Measurements from ENCODE around the gene SLC1A7.

Gene SLC1A7

DNA sequence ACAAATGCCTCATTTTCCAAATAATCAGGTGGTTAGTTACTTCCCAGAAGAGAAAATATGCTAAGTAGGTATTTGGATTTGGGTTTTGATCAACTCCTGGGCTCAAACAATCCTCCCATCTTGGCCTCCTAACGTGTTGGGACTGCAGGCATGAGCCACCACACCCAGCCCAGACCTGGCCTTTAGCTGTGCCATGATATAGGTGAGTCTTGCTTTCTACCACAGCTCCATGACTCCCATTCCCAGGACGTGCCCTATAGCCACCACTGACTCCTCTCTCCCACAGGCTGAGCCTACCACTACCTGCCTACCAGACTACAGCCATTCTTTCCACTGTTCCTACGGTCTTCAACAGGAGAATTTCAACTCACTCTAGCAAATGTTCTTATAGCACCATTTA, 1.8 kb upstream of the SLC1A7 start:
- no peak for TF ChIP-seq YY1 (IDR thresholded peaks at IDR 0.05; ENCODE audit: low read depth)
- no peak for TF ChIP-seq EP300 (IDR thresholded peaks at IDR 0.05; ENCODE audit: borderline replicate concordance)
- TF ChIP-seq, protein P1, sequence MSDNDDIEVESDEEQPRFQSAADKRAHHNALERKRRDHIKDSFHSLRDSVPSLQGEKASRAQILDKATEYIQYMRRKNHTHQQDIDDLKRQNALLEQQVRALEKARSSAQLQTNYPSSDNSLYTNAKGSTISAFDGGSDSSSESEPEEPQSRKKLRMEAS (IDR thresholded peaks at IDR 0.05), result no peak
- TF ChIP-seq, protein P2, sequence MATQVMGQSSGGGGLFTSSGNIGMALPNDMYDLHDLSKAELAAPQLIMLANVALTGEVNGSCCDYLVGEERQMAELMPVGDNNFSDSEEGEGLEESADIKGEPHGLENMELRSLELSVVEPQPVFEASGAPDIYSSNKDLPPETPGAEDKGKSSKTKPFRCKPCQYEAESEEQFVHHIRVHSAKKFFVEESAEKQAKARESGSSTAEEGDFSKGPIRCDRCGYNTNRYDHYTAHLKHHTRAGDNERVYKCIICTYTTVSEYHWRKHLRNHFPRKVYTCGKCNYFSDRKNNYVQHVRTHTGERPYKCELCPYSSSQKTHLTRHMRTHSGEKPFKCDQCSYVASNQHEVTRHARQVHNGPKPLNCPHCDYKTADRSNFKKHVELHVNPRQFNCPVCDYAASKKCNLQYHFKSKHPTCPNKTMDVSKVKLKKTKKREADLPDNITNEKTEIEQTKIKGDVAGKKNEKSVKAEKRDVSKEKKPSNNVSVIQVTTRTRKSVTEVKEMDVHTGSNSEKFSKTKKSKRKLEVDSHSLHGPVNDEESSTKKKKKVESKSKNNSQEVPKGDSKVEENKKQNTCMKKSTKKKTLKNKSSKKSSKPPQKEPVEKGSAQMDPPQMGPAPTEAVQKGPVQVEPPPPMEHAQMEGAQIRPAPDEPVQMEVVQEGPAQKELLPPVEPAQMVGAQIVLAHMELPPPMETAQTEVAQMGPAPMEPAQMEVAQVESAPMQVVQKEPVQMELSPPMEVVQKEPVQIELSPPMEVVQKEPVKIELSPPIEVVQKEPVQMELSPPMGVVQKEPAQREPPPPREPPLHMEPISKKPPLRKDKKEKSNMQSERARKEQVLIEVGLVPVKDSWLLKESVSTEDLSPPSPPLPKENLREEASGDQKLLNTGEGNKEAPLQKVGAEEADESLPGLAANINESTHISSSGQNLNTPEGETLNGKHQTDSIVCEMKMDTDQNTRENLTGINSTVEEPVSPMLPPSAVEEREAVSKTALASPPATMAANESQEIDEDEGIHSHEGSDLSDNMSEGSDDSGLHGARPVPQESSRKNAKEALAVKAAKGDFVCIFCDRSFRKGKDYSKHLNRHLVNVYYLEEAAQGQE (IDR thresholded peaks at IDR 0.05; ENCODE audit: low read depth), result no peak
- TF ChIP-seq USF1 (IDR thresholded peaks at IDR 0.05), result no peak
- no peak for TF ChIP-seq NFIC (IDR thresholded peaks at IDR 0.05)
- no peak for TF ChIP-seq FOXM1 (IDR thresholded peaks at IDR 0.05; ENCODE audit: borderline replicate concordance, low read depth)
- no peak for TF ChIP-seq TAF1 (IDR thresholded peaks at IDR 0.05; ENCODE audit: low read depth)
- TF ChIP-seq CEBPB (IDR thresholded peaks at IDR 0.05), result no peak
- TF ChIP-seq CREB1 (IDR thresholded peaks at IDR 0.05; ENCODE audit: low read depth), result no peak
- no peak for TF ChIP-seq RAD21 (IDR thresholded peaks at IDR 0.05; ENCODE audit: low read depth)
- no peak for TF ChIP-seq ZBTB7A (IDR thresholded peaks at IDR 0.05; ENCODE audit: low read depth)
- no peak for TF ChIP-seq TCF12 (IDR thresholded peaks at IDR 0.05; ENCODE audit: low read depth)
- TF ChIP-seq TEAD4 (IDR thresholded peaks at IDR 0.05), result no peak
- TF ChIP-seq EGR1 (IDR thresholded peaks at IDR 0.05), result no peak

DNA sequence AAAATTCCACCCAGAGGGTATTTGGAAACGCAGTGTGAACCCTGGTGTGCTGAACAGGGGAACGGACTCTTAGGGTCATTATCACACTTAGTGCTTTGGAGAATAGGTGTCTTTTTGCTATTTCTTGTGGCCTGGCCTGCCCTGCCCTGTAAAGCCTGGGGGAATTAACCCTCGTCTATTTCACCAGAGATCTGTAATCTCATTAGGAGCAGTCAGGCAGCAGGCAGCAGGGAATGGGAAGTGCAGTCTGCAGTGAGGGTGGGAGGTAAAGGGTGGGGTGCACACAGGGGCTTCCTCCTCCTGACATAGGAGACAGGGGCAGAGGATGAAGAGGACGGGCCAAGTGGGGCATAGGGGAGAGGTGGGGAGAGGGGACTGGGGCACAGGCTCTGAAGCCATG, 1.1 kb upstream of the SLC1A7 start:
- TF ChIP-seq, protein P1 (IDR thresholded peaks at IDR 0.05), result no peak
- no peak for TF ChIP-seq TCF12 (IDR thresholded peaks at IDR 0.05; ENCODE audit: low read depth)

GRCh38 chr1:53141487-53142055, 867 bp downstream of the SLC1A7 start:
- TF ChIP-seq TEAD4 (IDR thresholded peaks at IDR 0.05) (no peak), YY1 (IDR thresholded peaks at IDR 0.05; ENCODE audit: low read depth) (no peak), TAF1 (IDR thresholded peaks at IDR 0.05; ENCODE audit: low read depth) (no peak), NFIC (IDR thresholded peaks at IDR 0.05) (no peak), CEBPB (IDR thresholded peaks at IDR 0.05) (no peak), USF1 (IDR thresholded peaks at IDR 0.05) (no peak), ZBTB7A (IDR thresholded peaks at IDR 0.05; ENCODE audit: low read depth) (no peak), CREB1 (IDR thresholded peaks at IDR 0.05; ENCODE audit: low read depth) (no peak), EGR1 (IDR thresholded peaks at IDR 0.05) (no peak), TCF12 (IDR thresholded peaks at IDR 0.05; ENCODE audit: low read depth) (no peak), RAD21 (IDR thresholded peaks at IDR 0.05; ENCODE audit: low read depth) (no peak), FOXM1 (IDR thresholded peaks at IDR 0.05; ENCODE audit: borderline replicate concordance, low read depth) (no peak), EP300 (IDR thresholded peaks at IDR 0.05; ENCODE audit: borderline replicate concordance) (no peak)
- TF ChIP-seq, protein P1 (IDR thresholded peaks at IDR 0.05), result no peak
- TF ChIP-seq, protein P2 (IDR thresholded peaks at IDR 0.05; ENCODE audit: low read depth), result no peak

DNA sequence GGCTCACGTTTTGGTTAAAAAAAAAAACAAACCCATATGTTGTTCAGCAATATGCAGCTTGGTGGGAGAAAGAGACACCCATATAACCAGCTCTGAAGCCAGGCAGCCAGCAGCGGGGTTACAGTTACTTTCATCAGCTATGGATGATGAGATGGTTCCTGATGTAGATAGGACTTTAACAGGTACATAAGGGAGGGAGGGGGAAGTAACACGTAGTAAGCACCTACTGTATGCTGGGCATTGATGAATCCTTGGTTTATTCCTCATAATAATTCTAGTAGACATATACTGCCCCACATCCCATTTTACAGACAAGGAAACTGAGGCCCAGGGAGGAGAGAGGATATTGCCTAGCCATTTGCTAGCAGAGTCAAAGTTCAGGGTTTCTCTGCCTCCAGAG, 2.0 kb downstream of the SLC1A7 start:
- TF ChIP-seq EP300 (IDR thresholded peaks at IDR 0.05; ENCODE audit: borderline replicate concordance) (no peak), TEAD4 (IDR thresholded peaks at IDR 0.05) (no peak), CREB1 (IDR thresholded peaks at IDR 0.05; ENCODE audit: low read depth) (no peak)

GRCh38 chr1:53139951-53140361, 2.5 kb downstream of the SLC1A7 start:
- no peak for TF ChIP-seq TCF12 (IDR thresholded peaks at IDR 0.05; ENCODE audit: low read depth)
- TF ChIP-seq USF1 (IDR thresholded peaks at IDR 0.05), result no peak
- TF ChIP-seq ZBTB7A (IDR thresholded peaks at IDR 0.05; ENCODE audit: low read depth), result no peak
- TF ChIP-seq CEBPB (IDR thresholded peaks at IDR 0.05), result no peak
- TF ChIP-seq, protein P2 (IDR thresholded peaks at IDR 0.05; ENCODE audit: low read depth), result no peak
- no peak for TF ChIP-seq TAF1 (IDR thresholded peaks at IDR 0.05; ENCODE audit: low read depth)
- no peak for TF ChIP-seq TEAD4 (IDR thresholded peaks at IDR 0.05)
- no peak for TF ChIP-seq EGR1 (IDR thresholded peaks at IDR 0.05)
- TF ChIP-seq NFIC (IDR thresholded peaks at IDR 0.05), result no peak
- TF ChIP-seq CREB1 (IDR thresholded peaks at IDR 0.05; ENCODE audit: low read depth), result no peak
- no peak for TF ChIP-seq YY1 (IDR thresholded peaks at IDR 0.05; ENCODE audit: low read depth)
- TF ChIP-seq EP300 (IDR thresholded peaks at IDR 0.05; ENCODE audit: borderline replicate concordance), result no peak
- no peak for TF ChIP-seq RAD21 (IDR thresholded peaks at IDR 0.05; ENCODE audit: low read depth)
- no peak for TF ChIP-seq FOXM1 (IDR thresholded peaks at IDR 0.05; ENCODE audit: borderline replicate concordance, low read depth)
- TF ChIP-seq, protein P1 (IDR thresholded peaks at IDR 0.05), result no peak

Measured in Ishikawa (cell line).